PC-9 (cell line): Measurements from ENCODE around the gene CHST15.

Experiments used
- EZH2 ChIP-seq: fragments of 200-600 bp; sonication (generic); IDR thresholded peaks from 2 replicates; pipeline ENCODE4 v1.8.0; 2017; ENCODE audit warnings: antibody characterized with exemption, low read depth
- TF ChIP-seq, protein P1 (sequence below): fragments of 200-600 bp; sonication (generic); conservative IDR thresholded peaks from 2 replicates; pipeline ENCODE4 v1.6.1; 2017; ENCODE audit warnings: mixed run types, antibody characterized with exemption, mild to moderate bottlenecking, moderate library complexity

DNA sequence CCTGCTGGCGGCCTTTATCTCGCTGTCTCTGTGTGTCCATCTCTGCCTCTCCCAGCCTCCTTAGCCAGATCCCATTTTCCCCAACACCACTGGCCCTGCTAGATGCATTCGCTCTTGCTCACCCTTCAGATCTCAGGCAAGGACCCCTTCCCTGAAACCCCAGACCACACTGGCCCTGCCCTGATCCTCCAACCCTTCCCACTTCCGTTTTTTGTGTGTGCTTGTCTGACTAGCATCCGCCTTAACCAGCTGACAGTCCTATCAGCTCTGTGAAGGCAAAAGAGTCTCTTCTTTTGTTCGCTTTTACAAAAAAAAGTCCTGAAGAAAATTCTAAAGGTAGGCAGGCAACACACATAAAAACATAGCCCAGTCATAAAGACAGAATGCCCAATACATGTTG, 28.7 kb downstream of the CHST15 start:
- TF ChIP-seq, protein P1, sequence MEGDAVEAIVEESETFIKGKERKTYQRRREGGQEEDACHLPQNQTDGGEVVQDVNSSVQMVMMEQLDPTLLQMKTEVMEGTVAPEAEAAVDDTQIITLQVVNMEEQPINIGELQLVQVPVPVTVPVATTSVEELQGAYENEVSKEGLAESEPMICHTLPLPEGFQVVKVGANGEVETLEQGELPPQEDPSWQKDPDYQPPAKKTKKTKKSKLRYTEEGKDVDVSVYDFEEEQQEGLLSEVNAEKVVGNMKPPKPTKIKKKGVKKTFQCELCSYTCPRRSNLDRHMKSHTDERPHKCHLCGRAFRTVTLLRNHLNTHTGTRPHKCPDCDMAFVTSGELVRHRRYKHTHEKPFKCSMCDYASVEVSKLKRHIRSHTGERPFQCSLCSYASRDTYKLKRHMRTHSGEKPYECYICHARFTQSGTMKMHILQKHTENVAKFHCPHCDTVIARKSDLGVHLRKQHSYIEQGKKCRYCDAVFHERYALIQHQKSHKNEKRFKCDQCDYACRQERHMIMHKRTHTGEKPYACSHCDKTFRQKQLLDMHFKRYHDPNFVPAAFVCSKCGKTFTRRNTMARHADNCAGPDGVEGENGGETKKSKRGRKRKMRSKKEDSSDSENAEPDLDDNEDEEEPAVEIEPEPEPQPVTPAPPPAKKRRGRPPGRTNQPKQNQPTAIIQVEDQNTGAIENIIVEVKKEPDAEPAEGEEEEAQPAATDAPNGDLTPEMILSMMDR: no peak
- no peak for TF ChIP-seq EZH2
